ENCODE measurements around the gene SLC17A9.

DNA sequence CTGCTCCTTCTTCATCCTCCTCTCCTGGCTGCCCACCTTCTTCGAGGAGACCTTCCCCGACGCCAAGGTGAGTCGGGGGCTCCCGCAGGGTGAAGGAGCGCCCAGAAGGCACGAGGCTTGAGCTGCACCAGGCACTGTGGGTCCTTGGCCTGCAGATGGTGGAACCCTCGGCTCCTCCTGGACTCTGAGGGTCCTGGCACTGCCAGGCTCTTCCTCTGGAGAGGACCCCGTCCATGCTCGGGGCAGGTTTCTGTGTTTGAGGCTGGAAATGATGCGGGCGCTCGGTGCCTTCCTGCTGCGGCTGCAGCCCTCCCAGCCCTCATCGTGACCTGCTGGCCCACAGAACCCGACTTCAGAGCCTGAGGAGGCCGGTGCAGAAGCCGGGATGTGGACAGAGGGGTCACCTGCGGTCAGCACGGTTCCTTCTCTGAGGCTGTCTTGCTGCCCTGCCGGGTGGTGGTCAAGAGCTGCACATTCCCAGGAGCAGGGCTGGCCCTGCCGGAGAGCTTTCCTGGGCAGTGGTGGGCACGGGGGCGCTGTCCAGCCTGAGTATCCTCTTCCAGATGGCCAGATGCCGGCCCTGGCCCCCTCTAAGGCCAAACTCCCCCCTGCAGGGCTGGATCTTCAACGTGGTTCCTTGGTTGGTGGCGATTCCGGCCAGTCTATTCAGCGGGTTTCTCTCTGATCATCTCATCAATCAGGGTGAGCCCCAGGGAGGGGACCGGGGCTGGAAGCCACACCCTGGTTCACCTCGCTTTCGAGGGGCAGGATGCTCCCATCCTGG, 11.3 kb downstream of the SLC17A9 start:
- TF ChIP-seq CTCF (conservative IDR thresholded peaks at IDR 0.05; ENCODE audit: low read depth, low read length) (no peak), EZH2 (IDR thresholded peaks at IDR 0.05; ENCODE audit: borderline replicate concordance, low read depth, low read length, poor library complexity, severe bottlenecking) (no peak)

Measured in A673 (cell line).